IMR-90 (cell line): Measurements from ENCODE around the gene RAPGEF2. TPM values are rescaled to one million over a fixed set of nuclear protein-coding genes. Genes with fewer than 3 reads are reported as not detected.

Experiments
- ATAC-seq: fragments of 200-7000 bp; cut with Tn5 transposase; 2 replicates; pipeline ENCODE4 v1.9.1; 2020; ENCODE audit warnings: low read depth, mild to moderate bottlenecking, moderate library complexity
- BruUV-seq: library from RNA; stranded (reverse); fragments of 400-500 nt; replicated peaks from 2 replicates; lab custom pipeline; 2021; lab: Mats Ljungman, UMichigan
- CTCF ChIA-PET: fragments of 300-600 bp; formaldehyde crosslinking; extraction: SDS; loops from one replicate; lab custom pipeline; 2021; ENCODE audit warnings: antibody characterized with exemption; lab: Yijun Ruan, JAX
- POLR2A ChIA-PET: fragments of 300-600 bp; sonication (Branson Sonifier 250); formaldehyde crosslinking; loops from one replicate; lab custom pipeline; 2022; ENCODE audit warnings: antibody characterized with exemption; ENCODE audit not compliant: unreplicated experiment; lab: Charles Lee
- DNase-seq: peaks from one replicate; pipeline ENCODE4 v3.0.0; 2013
- H2AFZ ChIP-seq: replicated peaks from 2 replicates; pipeline ENCODE3; 2013; ENCODE audit warnings: low read length, mild to moderate bottlenecking; ENCODE audit not compliant: poor library complexity
- H2AK5ac ChIP-seq: 2 replicates; pipeline ENCODE4 v1.6.1; 2013; ENCODE audit warnings: low read depth, low read length, inconsistent platforms
- H2AK9ac ChIP-seq: replicated peaks from 2 replicates; pipeline ENCODE3; 2013; ENCODE audit warnings: mild to moderate bottlenecking, low read depth, low read length, moderate library complexity; ENCODE audit not compliant: poor library complexity
- H2BK120ac ChIP-seq: 2 replicates; pipeline ENCODE4 v1.6.1; 2013; ENCODE audit warnings: low read depth, low read length, inconsistent platforms
- H2BK15ac ChIP-seq: 3 replicates; pipeline ENCODE4 v1.6.1; 2013; ENCODE audit warnings: low read depth, low read length, inconsistent platforms
- H2BK20ac ChIP-seq: 2 replicates; pipeline ENCODE4 v1.6.1; 2013; ENCODE audit warnings: low read depth, mild to moderate bottlenecking, inconsistent platforms, low read length, moderate library complexity
- H2BK5ac ChIP-seq: 2 replicates; pipeline ENCODE4 v1.6.1; 2013; ENCODE audit warnings: mild to moderate bottlenecking, low read depth, low read length, inconsistent platforms; ENCODE audit not compliant: poor library complexity, severe bottlenecking
- H3K14ac ChIP-seq: replicated peaks from 2 replicates; pipeline ENCODE4 v1.6.1; 2013; ENCODE audit warnings: low read depth, low read length, inconsistent platforms
- H3K18ac ChIP-seq: 2 replicates; pipeline ENCODE4 v1.6.1; 2013; ENCODE audit warnings: low read depth, low read length, control low read depth
- H3K23ac ChIP-seq: 2 replicates; pipeline ENCODE4 v1.6.1; 2013; ENCODE audit warnings: low read depth, low read length, inconsistent platforms
- H3K27ac ChIP-seq: 2 replicates; pipeline ENCODE4 v1.5.1; 2013; ENCODE audit warnings: mild to moderate bottlenecking, control low read depth, low read length; ENCODE audit not compliant: insufficient read depth
- H3K27me3 ChIP-seq: 2 replicates; pipeline ENCODE4 v1.6.1; 2013; ENCODE audit warnings: low read length; ENCODE audit not compliant: control insufficient read depth, insufficient read depth
- H3K36me3 ChIP-seq: 2 replicates; pipeline ENCODE4 v1.6.1; 2013; ENCODE audit warnings: low read length, mixed read lengths; ENCODE audit not compliant: control insufficient read depth, insufficient read depth
- H3K4ac ChIP-seq: 2 replicates; pipeline ENCODE4 v1.6.1; 2013; ENCODE audit warnings: low read depth, low read length, inconsistent platforms
- H3K4me1 ChIP-seq: 2 replicates; pipeline ENCODE4 v1.6.1; 2013; ENCODE audit warnings: low read length, mixed read lengths; ENCODE audit not compliant: control insufficient read depth, insufficient read depth
- H3K4me2 ChIP-seq: 2 replicates; pipeline ENCODE4 v1.6.1; 2013; ENCODE audit warnings: low read depth, mild to moderate bottlenecking, control low read depth, low read length, moderate library complexity
- H3K4me3 ChIP-seq: 2 replicates; pipeline ENCODE4 v1.5.1; 2013; ENCODE audit warnings: low read depth, mild to moderate bottlenecking, control low read depth, low read length, moderate library complexity; ENCODE audit not compliant: insufficient read depth
- H3K56ac ChIP-seq: 2 replicates; pipeline ENCODE4 v1.6.1; 2013; ENCODE audit warnings: low read length, inconsistent platforms; ENCODE audit not compliant: insufficient read depth; ENCODE audit errors: extremely low read depth
- H3K79me1 ChIP-seq, 2 experiments: 2 replicates each; pipeline ENCODE4 v1.6.1; 2013; ENCODE audit warnings: low read length in 2 of 2, inconsistent platforms in 1 of 2, low read depth in 1 of 2
- H3K9ac ChIP-seq: 2 replicates; pipeline ENCODE4 v1.6.1; 2013; ENCODE audit warnings: low read depth, low read length, control low read depth
- H3K9me1 ChIP-seq: 2 replicates; pipeline ENCODE4 v1.6.1; 2013; ENCODE audit warnings: low read length, inconsistent platforms; ENCODE audit not compliant: insufficient read depth
- H3K9me3 ChIP-seq: 2 replicates; pipeline ENCODE4 v1.6.1; 2013; ENCODE audit warnings: low read length; ENCODE audit not compliant: control insufficient read depth, insufficient read depth
- H4K20me1 ChIP-seq: 2 replicates; pipeline ENCODE4 v1.6.1; 2013; ENCODE audit warnings: low read length, inconsistent platforms; ENCODE audit not compliant: insufficient read depth
- H4K5ac ChIP-seq: 2 replicates; pipeline ENCODE4 v1.6.1; 2013; ENCODE audit warnings: mild to moderate bottlenecking, low read depth, low read length, control low read depth
- H4K8ac ChIP-seq, 2 experiments: 2 replicates each; pipeline ENCODE4 v1.6.1; 2013; ENCODE audit warnings: low read depth in 2 of 2, low read length in 2 of 2, control low read depth in 1 of 2, inconsistent platforms in 1 of 2
- H4K91ac ChIP-seq: 2 replicates; pipeline ENCODE4 v1.6.1; 2013; ENCODE audit warnings: low read depth, low read length, inconsistent platforms; ENCODE audit not compliant: insufficient read depth
- BHLHE40 ChIP-seq: fragments of 150-350 bp; IDR thresholded peaks from 2 replicates; pipeline ENCODE4 v1.6.1; 2016; ENCODE audit warnings: mild to moderate bottlenecking, low read depth, low read length
- CEBPB ChIP-seq: IDR thresholded peaks from 2 replicates; pipeline ENCODE4 v1.6.1; 2012; ENCODE audit warnings: low read depth, low read length, improper control_type of control experiment
- CHD1 ChIP-seq: IDR thresholded peaks from 2 replicates; pipeline ENCODE4 v1.6.1; 2012; ENCODE audit warnings: low read depth, low read length, improper control_type of control experiment
- CTCF ChIP-seq: conservative IDR thresholded peaks from 2 replicates; pipeline ENCODE4 v1.5.1; 2012; ENCODE audit warnings: mild to moderate bottlenecking, low read depth, low read length, improper control_type of control experiment
- ELK1 ChIP-seq: fragments of 150-350 bp; IDR thresholded peaks from 2 replicates; pipeline ENCODE4 v1.6.1; 2016; ENCODE audit warnings: low read depth, mild to moderate bottlenecking, low read length, moderate library complexity, borderline replicate concordance
- FOS ChIP-seq: fragments of 150-350 bp; IDR thresholded peaks from 2 replicates; pipeline ENCODE4 v1.6.1; 2016; ENCODE audit warnings: low read depth, low read length
- MAFK ChIP-seq: IDR thresholded peaks from 2 replicates; pipeline ENCODE4 v1.6.1; 2012; ENCODE audit warnings: low read depth, low read length, improper control_type of control experiment
- MAZ ChIP-seq: IDR thresholded peaks from 2 replicates; pipeline ENCODE4 v1.6.1; 2012; ENCODE audit warnings: low read depth, mild to moderate bottlenecking, low read length, improper control_type of control experiment, moderate library complexity, borderline replicate concordance
- MXI1 ChIP-seq: IDR thresholded peaks from 2 replicates; pipeline ENCODE4 v1.6.1; 2012; ENCODE audit warnings: low read depth, mild to moderate bottlenecking, low read length, moderate library complexity, borderline replicate concordance
- NFE2L2 ChIP-seq: fragments of 150-350 bp; IDR thresholded peaks from 2 replicates; pipeline ENCODE4 v1.6.1; 2016; ENCODE audit warnings: low read depth, mild to moderate bottlenecking, low read length
- POLR2A ChIP-seq: IDR thresholded peaks from 2 replicates; pipeline ENCODE4 v1.6.1; 2012; ENCODE audit warnings: mild to moderate bottlenecking, low read depth, low read length
- RAD21 ChIP-seq: IDR thresholded peaks from 2 replicates; pipeline ENCODE4 v1.6.1; 2012; ENCODE audit warnings: low read length, improper control_type of control experiment
- RCOR1 ChIP-seq: IDR thresholded peaks from 2 replicates; pipeline ENCODE4 v1.6.1; 2012; ENCODE audit warnings: mild to moderate bottlenecking, low read length, improper control_type of control experiment; ENCODE audit not compliant: insufficient replicate concordance
- RFX5 ChIP-seq: IDR thresholded peaks from 2 replicates; pipeline ENCODE4 v1.8.0; 2012; ENCODE audit warnings: low read depth, mild to moderate bottlenecking, low read length, moderate library complexity
- SMC3 ChIP-seq: fragments of 150-350 bp; IDR thresholded peaks from 2 replicates; pipeline ENCODE4 v1.6.1; 2016; ENCODE audit warnings: low read depth, mild to moderate bottlenecking, antibody characterized with exemption, low read length, moderate library complexity
- USF2 ChIP-seq: fragments of 150-350 bp; IDR thresholded peaks from 2 replicates; pipeline ENCODE4 v1.6.1; 2017; ENCODE audit warnings: mild to moderate bottlenecking, antibody characterized with exemption, low read length, low read depth
- WGBS, 2 experiments: methylation state at CpG; one replicate each; pipeline versions ENCODE4 v1.1.5 to v1.1.7; 2013; ENCODE audit warnings: missing lambda C conversion rate in 2 of 2; ENCODE audit not compliant: insufficient read length in 1 of 2; ENCODE audit errors: extremely low coverage in 2 of 2; 5-methylcytosine and 5-hydroxymethylcytosine counted together
- dilution Hi-C: fragments of 300-500 bp; cut with HindIII; formaldehyde crosslinking; loops from one replicate; pipeline ENCODE4 v1.14.3; 2018; ENCODE audit warnings: low sequenced_read_pairs; ENCODE audit not compliant: unreplicated experiment
- in situ Hi-C: fragments of 300-500 bp; cut with MboI; formaldehyde crosslinking; loops from 3 replicates; pipeline ENCODE4 v1.14.3; 2019; ENCODE audit warnings: low sequenced_read_pairs, inconsistent platforms, mixed read lengths
- intact Hi-C: fragments of 100-400 bp; cut with micrococcal nuclease; formaldehyde crosslinking; loops from 2 replicates; pipeline ENCODE4 v1.10.0; 2022
- polyA plus RNA-seq, 3 experiments: library from polyadenylated mRNA; depleted of rRNA; stranded (reverse); fragments of >200 nt; gene quantifications; 2 replicates each; pipeline ENCODE4 v1.2.3, GENCODE V29; 2012; ENCODE audit warnings: low replicate concordance in 1 of 3
- total RNA-seq: library from RNA; depleted of rRNA; stranded (reverse); fragments of >200 nt; gene quantifications from 2 replicates; pipeline ENCODE4 v1.2.3, GENCODE V29; 2012

Gene RAPGEF2
- total and polyA plus RNA-seq, 2 of the 4 experiments (the other 2 are of a cell fraction): 27.6 to 109 TPM

- Histone ChIP-seq H4K91ac (no peak overlapping the region), H3K9me3 (no peaks in the 10 kb centered on the region), H2BK5ac (no peak overlapping the region), H3K9me1 (no peaks in the 10 kb centered on the region), H4K20me1 (no peaks in the 10 kb centered on the region), H2AFZ (no peak overlapping the region), H3K56ac (no peak overlapping the region), H4K5ac (no peak overlapping the region), H3K4me3 (no peak overlapping the region), H3K9ac (no peak overlapping the region), H2BK20ac (no peak overlapping the region), H3K27me3 (no peaks in the 10 kb centered on the region), H3K23ac (no peak overlapping the region), H3K18ac (no peak overlapping the region), H3K4me1 (no peaks in the 10 kb centered on the region; the same call in 1 of the 2 replicates), H3K79me1 (peaks cover 26 to 40% of the 10 kb centered on the region in 2 experiments), H3K36me3 (no peaks in the 10 kb centered on the region), H2AK9ac (no peak overlapping the region), H3K4me2 (no peak overlapping the region), H3K14ac (no peak overlapping the region), H3K4ac (no peak overlapping the region), H4K8ac (no peak overlapping the region), H2BK15ac (no peak overlapping the region), H3K27ac (no peak overlapping the region), H2AK5ac (no peak overlapping the region), H2BK120ac (no peak overlapping the region)
- TF ChIP-seq BHLHE40 (no peak), RFX5 (no peak), NFE2L2 (no peak), CHD1 (no peak), SMC3 (no peak), CEBPB (no peak), MAFK (no peak), MAZ (no peak), CTCF (no peak), USF2 (no peak), FOS (no peak), RCOR1 (no peak), RAD21 (no peak), ELK1 (no peak), POLR2A (no peak), MXI1 (no peak)
- dilution Hi-C loops (no loop called here), intact Hi-C loops (no loop called here), in situ Hi-C loops (no loop called here)
- DNase-seq (no peak), ATAC-seq (no peak)
- POLR2A ChIA-PET: no interaction called here
- CTCF ChIA-PET: no interaction called here
- no CpG with 5 or more reads among the region's 1 CpG for WGBS, 2 experiments
- no TSS peak for BruUV-seq
Measured at GRCh38 chr4:159219862-159220261, 117.0 kb downstream of the RAPGEF2 start.
